HepG2 (cell line): ENCODE measurements around the gene P2RY11. TPM values are rescaled to one million over a fixed set of nuclear protein-coding genes. Genes with fewer than 3 reads are reported as not detected.

Source experiments
- ATAC-seq: fragments of 200-7000 bp; cut with Tn5 transposase; 3 replicates; pipeline ENCODE4 v1.9.1; 2020; ENCODE audit warnings: mild to moderate bottlenecking, moderate library complexity
- BruUV-seq: library from RNA; stranded (reverse); fragments of 400-500 nt; replicated peaks from 2 replicates; lab custom pipeline; 2021; lab: Mats Ljungman, UMichigan
- CTCF ChIA-PET: fragments of 300-600 bp; formaldehyde crosslinking; extraction: SDS; loops from one replicate; lab custom pipeline; 2021; ENCODE audit warnings: low total read pairs, inconsistent platforms, low intra/inter-chr PET ratio; lab: Yijun Ruan, JAX
- POLR2A ChIA-PET: fragments of 350-600 bp; sonication (Branson Sonifier 250); formaldehyde crosslinking; loops from one replicate; lab custom pipeline; 2020; ENCODE audit warnings: antibody characterized with exemption, inconsistent platforms; lab: Yijun Ruan, JAX
- DNase-seq: peaks from one replicate; pipeline ENCODE4 v3.0.0-alpha.2; 2015; ENCODE audit warnings: low spot score
- FAIRE-seq: peaks from 3 replicates; lab custom pipeline; 2011; peaks lifted over from hg19 to GRCh38; lab: Jason Lieb, UNC
- H2AFZ ChIP-seq: one replicate; pipeline ENCODE4 v1.6.1; 2011; ENCODE audit warnings: low read length, inconsistent platforms
- H3K27ac ChIP-seq: fragments of 300-600 bp; 3 replicates; pipeline ENCODE4 v1.8.0; 2011; ENCODE audit warnings: mixed run types, mild to moderate bottlenecking, mixed read lengths, low read length, inconsistent platforms; ENCODE audit not compliant: insufficient read depth; ENCODE audit errors: extremely low read length
- H3K27me3 ChIP-seq, 2 experiments: fragments of 200-600 bp in 1 of 2; 2 replicates in 1 of 2; 3 replicates in 1 of 2; pipeline versions ENCODE4 v1.6.0 to v1.8.0; 2011; ENCODE audit warnings: low read length in 2 of 2, mild to moderate bottlenecking in 2 of 2, moderate library complexity in 2 of 2, inconsistent platforms in 1 of 2; ENCODE audit not compliant: insufficient read depth in 2 of 2, control insufficient read depth in 1 of 2
- H3K36me3 ChIP-seq, 2 experiments: fragments of 200-600 bp in 1 of 2; replicated peaks in 1 of 2; 2 replicates in 1 of 2; 3 replicates in 1 of 2; pipeline versions ENCODE4 v1.5.1 to v1.8.0; 2011; ENCODE audit warnings: low read length in 2 of 2, inconsistent platforms in 1 of 2; ENCODE audit not compliant: insufficient read depth in 2 of 2, control insufficient read depth in 1 of 2
- H3K4me1 ChIP-seq: 2 replicates; pipeline ENCODE4 v1.5.1; 2012; ENCODE audit warnings: low read length, inconsistent platforms; ENCODE audit not compliant: insufficient read depth
- H3K4me2 ChIP-seq: 2 replicates; pipeline ENCODE4 v1.6.0; 2011; ENCODE audit warnings: low read depth, low read length, inconsistent platforms
- H3K4me3 ChIP-seq, 3 experiments: fragments of 200-600 bp in 1 of 3; sonication (generic), shearing (Covaris generic) in 1 of 3; replicated peaks in 1 of 3; 2 replicates each; pipeline ENCODE4 v1.5.1; 2011 to 2016; ENCODE audit warnings: low read length in 3 of 3, inconsistent platforms in 2 of 3, low read depth in 2 of 3, mild to moderate bottlenecking in 2 of 3, control low read depth in 1 of 3, mixed read lengths in 1 of 3; ENCODE audit not compliant: insufficient read depth in 1 of 3
- H3K79me2 ChIP-seq: one replicate; pipeline ENCODE4 v1.6.1; 2011; ENCODE audit warnings: low read length, inconsistent platforms; ENCODE audit not compliant: insufficient read depth
- H3K9ac ChIP-seq: 2 replicates; pipeline ENCODE4 v1.6.0; 2011; ENCODE audit warnings: mild to moderate bottlenecking, low read depth, low read length, inconsistent platforms; ENCODE audit not compliant: insufficient read depth
- H3K9me3 ChIP-seq: 2 replicates; pipeline ENCODE4 v1.5.1; 2012; ENCODE audit warnings: mild to moderate bottlenecking, low read length
- H4K20me1 ChIP-seq: 2 replicates; pipeline ENCODE4 v1.6.0; 2011; ENCODE audit warnings: inconsistent platforms, mild to moderate bottlenecking, low read length, moderate library complexity; ENCODE audit not compliant: insufficient read depth
- AGO2 ChIP-seq: fragments of 200-400 bp; formaldehyde crosslinking; optimal IDR thresholded peaks from 2 replicates; pipeline ENCODE3; 2017; ENCODE audit warnings: mild to moderate bottlenecking, low read depth, low read length, moderate library complexity
- BCL6 ChIP-seq: IDR thresholded peaks from 2 replicates; pipeline ENCODE4 v1.6.1; 2016; ENCODE audit warnings: missing genetic modification reagents, missing compliant biosample characterization
- CCAR2 ChIP-seq: fragments of 200-400 bp; formaldehyde crosslinking; optimal IDR thresholded peaks from 2 replicates; pipeline ENCODE3; 2018; ENCODE audit warnings: low read depth, mild to moderate bottlenecking, low read length, moderate library complexity
- FOXC1 ChIP-seq: sonication (generic); formaldehyde crosslinking; IDR thresholded peaks from 2 replicates; pipeline ENCODE4 v1.8.0; 2022; ENCODE audit warnings: mild to moderate bottlenecking, missing genetic modification reagents, borderline replicate concordance
- FOXP1 ChIP-seq, 2 experiments: fragments of 450-650 bp in 1 of 2; IDR thresholded peaks; 2 replicates each; pipeline ENCODE4 v1.6.1; 2017 to 2018; ENCODE audit warnings: antibody characterized with exemption in 1 of 2
- HMG20A ChIP-seq: IDR thresholded peaks from 2 replicates; pipeline ENCODE4 v1.6.1; 2016; ENCODE audit warnings: borderline replicate concordance
- MAFF ChIP-seq: IDR thresholded peaks from 2 replicates; pipeline ENCODE4 v1.6.1; 2011; ENCODE audit warnings: low read depth, low read length, improper control_type of control experiment
- NBN ChIP-seq: fragments of 450-650 bp; conservative IDR thresholded peaks from 2 replicates; pipeline ENCODE4 v1.6.1; 2017
- POLR2G ChIP-seq: fragments of 200-400 bp; formaldehyde crosslinking; IDR thresholded peaks from 2 replicates; pipeline ENCODE4 v1.6.1; 2018; ENCODE audit warnings: mild to moderate bottlenecking, low read depth, low read length, moderate library complexity
- RBM22 ChIP-seq: fragments of 200-400 bp; formaldehyde crosslinking; optimal IDR thresholded peaks from 2 replicates; pipeline ENCODE3; 2017; ENCODE audit warnings: mild to moderate bottlenecking, low read length, moderate library complexity
- SMAD3 ChIP-seq: sonication (generic); formaldehyde crosslinking; IDR thresholded peaks from 2 replicates; pipeline ENCODE4 v1.4.0; 2020; ENCODE audit warnings: missing genetic modification reagents
- SRF ChIP-seq: IDR thresholded peaks from 2 replicates; pipeline ENCODE4 v1.6.1; 2011; ENCODE audit warnings: mild to moderate bottlenecking, low read depth, low read length, moderate library complexity
- ZKSCAN1 ChIP-seq: fragments of 150-350 bp; IDR thresholded peaks from 2 replicates; pipeline ENCODE4 v1.6.1; 2014; ENCODE audit warnings: low read length
- ZNF724P ChIP-seq: sonication (generic); formaldehyde crosslinking; IDR thresholded peaks from 2 replicates; pipeline ENCODE4 v1.8.0; 2022; ENCODE audit warnings: missing genetic modification reagents, borderline replicate concordance
- WGBS: methylation state at CpG from one replicate; pipeline ENCODE4 v1.1.6; 2017; ENCODE audit warnings: low lambda C conversion rate; 5-methylcytosine and 5-hydroxymethylcytosine counted together
- in situ Hi-C: cut with HindIII; loops from 2 replicates; pipeline ENCODE4 v1.10.0; 2017; ENCODE audit warnings: low pct_unique_long_range_greater_than_20kb; ENCODE audit not compliant: extremely low pct_ligation_motif_present
- intact Hi-C: fragments of 100-400 bp; cut with micrococcal nuclease; formaldehyde crosslinking; loops from one replicate; pipeline ENCODE4 v1.10.0; 2022; ENCODE audit not compliant: unreplicated experiment
- polyA plus RNA-seq, 8 experiments: library from polyadenylated mRNA; depleted of rRNA in 3 of 8; stranded (reverse) in 7 of 8; unstranded in 1 of 8; fragments of >200 nt; fragmentation: Illumina TruSeq in 4 of 8; extraction: Trizol in 4 of 8; gene quantifications; 2 replicates each; pipeline versions ENCODE4 v1.2.1 to v1.2.3, GENCODE V29; 2011 to 2016; ENCODE audit warnings: low read depth in 4 of 8, missing spikeins in 1 of 8, mixed read lengths in 1 of 8; ENCODE audit not compliant: insufficient read depth in 1 of 8
- total RNA-seq, 5 experiments: library from RNA; depleted of rRNA; stranded (reverse); fragments of >200 nt; fragmentation: Illumina TruSeq; extraction: Trizol; gene quantifications; 2 replicates each; pipeline ENCODE4 v1.2.3, GENCODE V29; 2016; ENCODE audit warnings: low read depth in 1 of 5

P2RY11 gene
- total and polyA plus RNA-seq, 2 of the 13 experiments (the other 11 are each of a cell fraction or from before 2014, with no cell fraction given): 4.0 to 7.8 TPM

DNA sequence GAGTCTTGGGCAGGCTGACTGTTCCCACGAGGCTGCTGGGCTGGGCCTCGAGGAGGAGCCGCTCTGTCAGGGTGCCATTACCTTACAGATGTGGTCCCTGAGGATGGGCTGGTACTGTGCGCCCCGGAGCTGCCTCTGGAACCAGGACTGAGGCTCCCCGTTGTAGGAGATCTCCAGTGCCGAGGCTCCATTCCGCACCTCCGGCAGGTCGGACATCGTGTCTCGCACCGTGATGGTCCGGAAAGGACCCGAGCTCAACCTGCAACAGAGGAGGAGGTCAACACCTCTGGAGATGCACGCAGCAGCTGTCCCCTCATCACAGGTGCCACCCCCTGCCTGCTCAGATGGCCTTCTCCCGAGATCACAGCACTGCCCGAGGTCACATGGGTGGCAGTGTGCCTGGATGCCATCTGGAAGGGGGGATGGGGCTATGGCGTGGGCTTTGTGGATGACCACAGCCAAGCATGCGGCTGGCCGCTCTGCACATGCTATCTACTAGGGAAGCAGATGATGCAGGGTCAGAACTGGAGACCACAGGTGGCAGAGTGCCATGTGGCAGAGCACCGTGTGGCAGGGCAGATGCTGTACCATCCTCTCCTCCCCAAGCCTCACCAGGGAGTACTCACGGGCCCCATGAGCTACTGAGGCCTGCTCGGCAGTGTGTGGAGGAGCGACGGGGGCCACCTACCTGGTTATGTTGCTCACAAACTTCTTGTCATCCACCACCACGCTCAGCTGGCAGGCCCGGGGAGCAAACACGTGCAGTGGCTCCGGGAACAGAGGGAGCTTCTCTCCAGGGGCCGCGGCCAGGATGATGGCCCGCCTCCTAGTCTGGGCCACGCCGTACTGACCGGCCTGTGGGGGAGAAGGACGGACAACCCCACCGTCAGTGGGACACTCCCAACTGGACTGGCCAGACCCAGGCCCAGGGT lies 26.5 kb downstream of the P2RY11 start:
- H3K9ac ChIP-seq: no peak overlapping the region
- no peaks in the 10 kb centered on the region for H3K27me3 ChIP-seq
- no peaks in the 10 kb centered on the region for H3K4me1 ChIP-seq
- no peak for ATAC-seq
- CTCF ChIA-PET: no interaction called here
- BruUV-seq: no TSS peak
- no peak for DNase-seq
- in situ Hi-C loops: no loop called here
- WGBS: 93% methylated on average over 8 of the region's 38 CpGs
- H3K9me3 ChIP-seq: no peaks in the 10 kb centered on the region
- TF ChIP-seq SMAD3 (CRISPR knock-in tag) (no peak), AGO2 (peak; percentile 32), ZNF724P (CRISPR knock-in tag) (no peak), ZKSCAN1 (no peak)
- TF ChIP-seq, all 625 proteins: peak for 1
- intact Hi-C loops: no loop called here
- no peak overlapping the region for H3K27ac ChIP-seq
- H3K79me2 ChIP-seq: no peaks in the 10 kb centered on the region
- peaks cover 42 to 79% of the 10 kb centered on the region in 2 experiments for H3K36me3 ChIP-seq
- no peak overlapping the region for H3K4me3 ChIP-seq
- POLR2A ChIA-PET: no interaction called here
- H3K4me2 ChIP-seq: no peak overlapping the region
- no peak overlapping the region for H2AFZ ChIP-seq
- FAIRE-seq: no peak
- H4K20me1 ChIP-seq: no peaks in the 10 kb centered on the region

DNA sequence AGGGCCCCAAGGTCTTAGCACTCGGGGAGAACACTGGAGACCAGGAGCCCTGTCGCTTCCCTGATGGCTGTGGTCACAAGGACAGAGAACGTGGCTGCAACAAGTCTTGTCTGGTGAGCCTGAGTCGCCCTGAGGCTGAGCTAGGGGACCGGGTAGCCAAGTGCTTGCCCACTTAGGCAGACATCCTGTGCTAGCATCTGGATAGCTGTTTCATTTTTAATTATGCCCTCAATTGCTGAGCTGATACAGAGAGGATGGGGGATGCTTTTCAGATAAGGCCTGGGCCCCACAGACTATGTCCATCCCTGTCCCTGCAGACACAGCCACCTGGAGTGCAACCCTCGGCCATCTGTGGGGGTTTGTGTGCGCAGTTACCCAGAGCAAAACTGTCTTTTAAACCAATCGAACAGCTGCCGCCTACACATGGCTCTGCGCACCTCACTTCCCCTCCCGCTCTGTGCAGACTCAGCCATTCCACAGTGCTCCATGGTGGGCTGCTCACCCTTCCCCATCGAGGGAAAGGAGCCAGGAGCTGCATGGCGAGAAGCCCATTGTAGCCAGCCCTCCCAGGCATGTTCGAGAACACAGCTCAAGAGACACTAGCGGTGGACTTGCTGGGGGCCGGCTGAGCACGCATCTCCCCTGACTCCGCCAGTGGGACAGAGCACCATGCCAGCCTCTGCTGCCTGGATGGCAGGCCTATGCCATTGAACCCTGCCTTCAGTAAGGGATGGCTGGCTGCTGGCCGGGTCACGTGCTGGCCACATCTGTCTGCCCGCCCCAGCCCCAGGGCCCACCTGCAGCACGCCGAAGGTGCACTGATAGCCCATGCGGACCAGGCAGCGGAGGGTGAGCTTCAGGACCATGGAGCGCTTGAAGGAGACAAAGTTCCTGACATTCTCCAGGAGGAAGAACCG lies 27.6 kb downstream of the P2RY11 start:
- peaks cover 43 to 79% of the 10 kb centered on the region in 2 experiments for H3K36me3 ChIP-seq
- H3K4me3 ChIP-seq: no peak overlapping the region
- no peak overlapping the region for H2AFZ ChIP-seq
- H3K4me2 ChIP-seq: no peak overlapping the region
- in situ Hi-C loops: no loop called here
- H3K79me2 ChIP-seq: no peaks in the 10 kb centered on the region
- H4K20me1 ChIP-seq: no peaks in the 10 kb centered on the region
- no TSS peak for BruUV-seq
- CTCF ChIA-PET: no interaction called here
- no peak for FAIRE-seq
- H3K27ac ChIP-seq: no peak overlapping the region
- H3K9ac ChIP-seq: no peak overlapping the region
- peak; percentile 39 for TF ChIP-seq RBM22
- TF ChIP-seq BCL6 (CRISPR knock-in tag): no peak
- TF ChIP-seq POLR2G: no peak
- TF ChIP-seq CCAR2: no peak
- TF ChIP-seq SRF: no peak
- TF ChIP-seq FOXP1 (IDR thresholded peaks at IDR 0.05): no peak
- no peak for TF ChIP-seq FOXP1 (CRISPR knock-in tag; IDR thresholded peaks at IDR 0.05)
- no peak for TF ChIP-seq NBN
- no peak for TF ChIP-seq HMG20A (CRISPR knock-in tag)
- peak; percentile 65 for TF ChIP-seq AGO2
- no peak for TF ChIP-seq MAFF
- TF ChIP-seq FOXC1 (CRISPR knock-in tag): no peak
- 98% methylated on average over 16 of the region's 27 CpGs for WGBS
- no peaks in the 10 kb centered on the region for H3K4me1 ChIP-seq
- no peaks in the 10 kb centered on the region for H3K27me3 ChIP-seq
- intact Hi-C loops: no loop called here
- no peak for DNase-seq
- no peaks in the 10 kb centered on the region for H3K9me3 ChIP-seq
- no peak for ATAC-seq
- POLR2A ChIA-PET: no interaction called here
